Left lobe of liver (tissue), 2 donors: ENCODE measurements around the gene USP13. TPM values are rescaled to one million over a fixed set of nuclear protein-coding genes. Genes with fewer than 3 reads are reported as not detected.
A peak's percentile ranks its signal among the peaks of the same experiment; 100 is the strongest.
"Not testable (repeated sequence)": the region's sequence is repeated elsewhere in the genome, so short reads cannot be mapped to it uniquely, and the experiment has no call there.

ENCODE experiments used
- ATAC-seq: fragments of 200-7000 bp; cut with Tn5 transposase; one replicate; pipeline ENCODE4 v1.9.1; 2020; ENCODE audit warnings: mild to moderate bottlenecking, moderate library complexity
- DNase-seq: peaks from one replicate; pipeline ENCODE4 v3.0.0-alpha.2; 2020; ENCODE audit warnings: low spot score
- total RNA-seq: library from RNA; stranded (reverse); gene quantifications from one replicate; pipeline ENCODE4 v1.2.1, GENCODE V29; 2021
- donor health status: DM: no; HTN: no; CAD: no; lungs with moderate emphysema.
- donor health status: DM: no; HTN: yes; CAD: no.

The USP13 gene
- total RNA-seq, 1 donor from 2014 or later, result 6.3 TPM

GRCh38 chr3:179775416-179776122 is 122.7 kb downstream of the USP13 start:
- DNase-seq, result no peak
- no peak for ATAC-seq

- not testable (repeated sequence) for ATAC-seq, DNase-seq
Measured at GRCh38 chr3:179782841-179783240, 130.0 kb downstream of the USP13 start.

GRCh38 chr3:179788996-179789395 is 136.2 kb downstream of the USP13 start:
- ATAC-seq, result no peak
- DNase-seq, result no peak

- ATAC-seq, result no peak
- no peak for DNase-seq
Measured at GRCh38 chr3:179791793-179792192, 139.0 kb downstream of the USP13 start.

GRCh38 chr3:179794355-179794754 is 141.5 kb downstream of the USP13 start:
- ATAC-seq (peak; percentile 88), DNase-seq (no peak)

GRCh38 chr3:179796421-179796820 is 143.6 kb downstream of the USP13 start:
- DNase-seq, result no peak
- ATAC-seq, result no peak

- no peak for DNase-seq
Measured at GRCh38 chr3:179797192-179797591, 144.4 kb downstream of the USP13 start.

GRCh38 chr3:179801263-179801662 is 148.4 kb downstream of the USP13 start:
- no peak for ATAC-seq
- DNase-seq, result no peak

More at GRCh38 chr3:179797192-179797591, 144.4 kb downstream of the USP13 start:
- ATAC-seq, result no peak

- DNase-seq, result no peak
- no peak for ATAC-seq
Measured at GRCh38 chr3:179801856-179802255, 149.0 kb downstream of the USP13 start.

GRCh38 chr3:179806177-179806576 is 153.3 kb downstream of the USP13 start:
- ATAC-seq (no peak), DNase-seq (no peak)

GRCh38 chr3:179807588-179807987 is 154.7 kb downstream of the USP13 start:
- no peak for DNase-seq
- ATAC-seq, result no peak

GRCh38 chr3:179809639-179810038 is 156.8 kb downstream of the USP13 start:
- no peak for ATAC-seq
- no peak for DNase-seq

GRCh38 chr3:179811321-179812095 is 158.7 kb downstream of the USP13 start:
- DNase-seq, result no peak
- ATAC-seq, result peak; percentile 88

- ATAC-seq (no peak), DNase-seq (no peak)
Measured at GRCh38 chr3:179812096-179812382, 159.2 kb downstream of the USP13 start.

GRCh38 chr3:179819379-179819778 is 166.5 kb downstream of the USP13 start:
- DNase-seq, result no peak
- no peak for ATAC-seq

- no peak for DNase-seq
- ATAC-seq, result no peak
Measured at GRCh38 chr3:179822296-179822695, 169.5 kb downstream of the USP13 start.

- no peak for DNase-seq
Measured at GRCh38 chr3:179825527-179826246, 172.8 kb downstream of the USP13 start.

GRCh38 chr3:179826247-179826637 is 173.4 kb downstream of the USP13 start:
- ATAC-seq, result no peak

More at GRCh38 chr3:179825527-179826246, 172.8 kb downstream of the USP13 start:
- no peak for ATAC-seq

GRCh38 chr3:179828738-179829137 is 175.9 kb downstream of the USP13 start:
- DNase-seq (no peak), ATAC-seq (no peak)

More at GRCh38 chr3:179826247-179826637, 173.4 kb downstream of the USP13 start:
- DNase-seq, result no peak

- DNase-seq, result no peak
- ATAC-seq, result no peak
Measured at GRCh38 chr3:179829401-179829800, 176.6 kb downstream of the USP13 start.

- ATAC-seq (no peak), DNase-seq (no peak)
Measured at GRCh38 chr3:179832333-179832854, 179.6 kb downstream of the USP13 start.
